PFSK-1 (cell line): ENCODE measurements around the gene IGF1R.

Source experiments
- POLR2AphosphoS5 ChIP-seq: IDR thresholded peaks from 2 replicates; pipeline ENCODE4 v1.6.1; 2012; ENCODE audit warnings: low read depth, mild to moderate bottlenecking, control low read depth, low read length, moderate library complexity
- TAF1 ChIP-seq: IDR thresholded peaks from 2 replicates; pipeline ENCODE4 v1.6.1; 2012; ENCODE audit warnings: low read length, control low read depth, borderline replicate concordance; ENCODE audit not compliant: insufficient read depth

- TF ChIP-seq TAF1 (no peak), POLR2AphosphoS5 (no peak)
Measured at GRCh38 chr15:98678484-98678883, 30.1 kb downstream of the IGF1R start.
